Skeletal muscle tissue (tissue), 5 donors: Measurements from ENCODE around the gene SENP7. TPM values are rescaled to one million over a fixed set of nuclear protein-coding genes. Genes with fewer than 3 reads are reported as not detected.

ENCODE experiments used
- H3K27ac ChIP-seq: one replicate; pipeline ENCODE4 v1.7.0; 2013; ENCODE audit warnings: mild to moderate bottlenecking, low read depth, low read length, inconsistent platforms
- H3K27me3 ChIP-seq, 3 donors: one replicate each; pipeline ENCODE4 v1.7.0; 2013; ENCODE audit warnings: low read length in 3 of 3; ENCODE audit not compliant: control insufficient read depth in 3 of 3, insufficient read depth in 3 of 3
- H3K36me3 ChIP-seq, 3 donors: one replicate each; pipeline ENCODE4 v1.7.0; 2013; ENCODE audit warnings: low read length in 3 of 3; ENCODE audit not compliant: control insufficient read depth in 3 of 3, insufficient read depth in 3 of 3
- H3K4me1 ChIP-seq, 3 donors: one replicate each; pipeline ENCODE4 v1.7.0; 2013; ENCODE audit warnings: low read length in 3 of 3, mild to moderate bottlenecking in 3 of 3; ENCODE audit not compliant: control insufficient read depth in 3 of 3, insufficient read depth in 3 of 3
- H3K4me3 ChIP-seq, 3 donors: one replicate each; pipeline ENCODE4 v1.7.0; 2013; ENCODE audit warnings: low read length in 3 of 3
- H3K9ac ChIP-seq, 3 donors: one replicate each; pipeline ENCODE4 v1.7.0; 2013; ENCODE audit warnings: low read length in 3 of 3, mild to moderate bottlenecking in 3 of 3, moderate library complexity in 2 of 3, low read depth in 1 of 3
- H3K9me3 ChIP-seq, 3 donors: one replicate each; pipeline ENCODE4 v1.7.0; 2013; ENCODE audit warnings: low read length in 3 of 3; ENCODE audit not compliant: control insufficient read depth in 3 of 3
- small RNA-seq: library from RNA; depleted of rRNA; stranded (forward); fragments of <200 nt; gene quantifications from one replicate; pipeline ENCODE3, GENCODE V24; 2014
- total RNA-seq: library from RNA; depleted of rRNA; stranded (reverse); fragments of >200 nt; gene quantifications from one replicate; pipeline ENCODE4 v1.2.3, GENCODE V29; 2014
- donor health status: Osteomylitis.

The SENP7 gene
- total RNA-seq, 1 donor from 2014 or later: 33.4 TPM

- Histone ChIP-seq H3K4me1 (no peaks in the 10 kb centered on the region), H3K9me3 (no peaks in the 10 kb centered on the region), H3K27me3 (no peaks in the 10 kb centered on the region), H3K27ac (no peak overlapping the region), H3K36me3 (no peaks in the 10 kb centered on the region), H3K4me3 (no peak overlapping the region), H3K9ac (no peak overlapping the region)
Observed at GRCh38 chr3:101281521-101282030, 231.4 kb downstream of the SENP7 start.

- no peak overlapping the region for H3K27ac ChIP-seq
- no peaks in the 10 kb centered on the region for H3K36me3 ChIP-seq
- no peaks in the 10 kb centered on the region for H3K9me3 ChIP-seq
- H3K9ac ChIP-seq: no peak overlapping the region
- no peaks in the 10 kb centered on the region for H3K4me1 ChIP-seq
- no peak overlapping the region for H3K4me3 ChIP-seq
- no peaks in the 10 kb centered on the region for H3K27me3 ChIP-seq
Observed at GRCh38 chr3:101279765-101280385, 233.1 kb downstream of the SENP7 start.

GRCh38 chr3:101279162-101279561 is 233.8 kb downstream of the SENP7 start:
- no peak overlapping the region for H3K9ac ChIP-seq
- H3K36me3 ChIP-seq: no peaks in the 10 kb centered on the region
- H3K4me1 ChIP-seq: no peaks in the 10 kb centered on the region
- no peak overlapping the region for H3K27ac ChIP-seq
- no peaks in the 10 kb centered on the region for H3K9me3 ChIP-seq
- no peak overlapping the region for H3K4me3 ChIP-seq
- no peaks in the 10 kb centered on the region for H3K27me3 ChIP-seq

GRCh38 chr3:101278727-101279126 is 234.3 kb downstream of the SENP7 start:
- H3K4me3 ChIP-seq: no peak overlapping the region
- H3K36me3 ChIP-seq: no peaks in the 10 kb centered on the region
- no peaks in the 10 kb centered on the region for H3K4me1 ChIP-seq
- H3K27ac ChIP-seq: no peak overlapping the region
- H3K9me3 ChIP-seq: no peaks in the 10 kb centered on the region
- H3K9ac ChIP-seq: no peak overlapping the region
- H3K27me3 ChIP-seq: no peaks in the 10 kb centered on the region

Small RNA genes lying within 50 kb of the gene (small RNA-seq; reads per million reads assigned to genes)
- not detected for gene RF00019

Other genes starting within 250 kb of the SENP7 start
- gene IMPG2, start 192.6 kb downstream of the SENP7 start, total RNA-seq: 2.6 TPM
- gene TRMT10C, start 48.7 kb upstream of the SENP7 start, total RNA-seq: 30.3 TPM
- gene PCNP, start 61.0 kb upstream of the SENP7 start, total RNA-seq: 72.0 TPM
- 16.2 TPM for gene ZBTB11, start 163.9 kb upstream of the SENP7 start, total RNA-seq
- 5,603 TPM for gene RPL24, start 173.5 kb upstream of the SENP7 start, total RNA-seq
- 16.2 TPM for gene CEP97, start 211.4 kb upstream of the SENP7 start, total RNA-seq